NK-92 treated with Interleukin-12 subunit alpha and Interleukin-12 subunit beta, amount 100 ng/mL, for 24 hours (cell line): Measurements from ENCODE around the gene NR5A1.

Experiments used
- DNase-seq: peaks from one replicate; lab custom pipeline; 2025; lab: John Stamatoyannopoulos, UW

NR5A1 gene

GRCh38 chr9:124498499-124499146 lies 8.6 kb downstream of the NR5A1 start:
- DNase-seq, result no peak

GRCh38 chr9:124498040-124498439 lies 9.2 kb downstream of the NR5A1 start:
- no peak for DNase-seq

GRCh38 chr9:124497441-124497840 lies 9.8 kb downstream of the NR5A1 start:
- no peak for DNase-seq

- no peak for DNase-seq
Observed at GRCh38 chr9:124496463-124496862, 10.7 kb downstream of the NR5A1 start.

- no peak for DNase-seq
Observed at GRCh38 chr9:124496075-124496449, 11.1 kb downstream of the NR5A1 start.

- no peak for DNase-seq
Observed at GRCh38 chr9:124495126-124496074, 11.8 kb downstream of the NR5A1 start.

- no peak for DNase-seq
Observed at GRCh38 chr9:124493794-124494479, 13.3 kb downstream of the NR5A1 start.

- no peak for DNase-seq
Observed at GRCh38 chr9:124493218-124493617, 14.0 kb downstream of the NR5A1 start.

- DNase-seq, result no peak
Observed at GRCh38 chr9:124492818-124493217, 14.4 kb downstream of the NR5A1 start.

GRCh38 chr9:124491049-124491975 lies 15.9 kb downstream of the NR5A1 start:
- DNase-seq, result no peak

GRCh38 chr9:124490004-124490403 lies 17.2 kb downstream of the NR5A1 start:
- DNase-seq, result no peak

GRCh38 chr9:124489222-124489621 lies 18.0 kb downstream of the NR5A1 start:
- no peak for DNase-seq

- DNase-seq, result no peak
Observed at GRCh38 chr9:124488641-124489210, 18.5 kb downstream of the NR5A1 start.

GRCh38 chr9:124487260-124488182 lies 19.7 kb downstream of the NR5A1 start:
- DNase-seq, result no peak

GRCh38 chr9:124486778-124487259 lies 20.4 kb downstream of the NR5A1 start:
- DNase-seq, result no peak

GRCh38 chr9:124485936-124486335 lies 21.3 kb downstream of the NR5A1 start:
- no peak for DNase-seq

- DNase-seq, result no peak
Observed at GRCh38 chr9:124485201-124485600, 22.0 kb downstream of the NR5A1 start.

GRCh38 chr9:124483481-124483880 lies 23.7 kb downstream of the NR5A1 start:
- DNase-seq, result no peak

- no peak for DNase-seq
Observed at GRCh38 chr9:124482431-124483031, 24.7 kb downstream of the NR5A1 start.

GRCh38 chr9:124481115-124481514 lies 26.1 kb downstream of the NR5A1 start:
- no peak for DNase-seq
